Bronchial epithelial cell (primary cell): ENCODE data around the gene MAN1B1. TPM values are rescaled to one million over a fixed set of nuclear protein-coding genes. Genes with fewer than 3 reads are reported as not detected.

ENCODE experiments used
- DNase-seq: peaks from one replicate; pipeline ENCODE4 v3.0.0-alpha.2; 2010; ENCODE audit warnings: low read depth
- FAIRE-seq: peaks from 2 replicates; lab custom pipeline; 2011; peaks lifted over from hg19 to GRCh38; lab: Jason Lieb, UNC
- H3K27me3 ChIP-seq: 2 replicates; pipeline ENCODE4 v1.5.1; 2011; ENCODE audit warnings: low read length; ENCODE audit not compliant: control insufficient read depth, insufficient read depth
- H3K36me3 ChIP-seq: 2 replicates; pipeline ENCODE4 v1.5.1; 2011; ENCODE audit warnings: low read length; ENCODE audit not compliant: control insufficient read depth, insufficient read depth
- H3K4me3 ChIP-seq: 2 replicates; pipeline ENCODE4 v1.5.1; 2011; ENCODE audit warnings: mild to moderate bottlenecking, low read depth, low read length, control low read depth
- total RNA-seq: library from RNA; depleted of rRNA; stranded (reverse); fragments of >200 nt; gene quantifications from 2 replicates; pipeline ENCODE4 v1.2.1, GENCODE V29; 2014
- TF ChIP-seq, protein P1 (sequence below): IDR thresholded peaks from 2 replicates; pipeline ENCODE4 v1.5.1; 2011; ENCODE audit warnings: mild to moderate bottlenecking, moderate library complexity, low read length, control low read depth, inconsistent platforms; ENCODE audit not compliant: insufficient read depth, severe bottlenecking

The MAN1B1 gene
- total RNA-seq, 1 donor from 2014 or later: 65.3 TPM

DNA sequence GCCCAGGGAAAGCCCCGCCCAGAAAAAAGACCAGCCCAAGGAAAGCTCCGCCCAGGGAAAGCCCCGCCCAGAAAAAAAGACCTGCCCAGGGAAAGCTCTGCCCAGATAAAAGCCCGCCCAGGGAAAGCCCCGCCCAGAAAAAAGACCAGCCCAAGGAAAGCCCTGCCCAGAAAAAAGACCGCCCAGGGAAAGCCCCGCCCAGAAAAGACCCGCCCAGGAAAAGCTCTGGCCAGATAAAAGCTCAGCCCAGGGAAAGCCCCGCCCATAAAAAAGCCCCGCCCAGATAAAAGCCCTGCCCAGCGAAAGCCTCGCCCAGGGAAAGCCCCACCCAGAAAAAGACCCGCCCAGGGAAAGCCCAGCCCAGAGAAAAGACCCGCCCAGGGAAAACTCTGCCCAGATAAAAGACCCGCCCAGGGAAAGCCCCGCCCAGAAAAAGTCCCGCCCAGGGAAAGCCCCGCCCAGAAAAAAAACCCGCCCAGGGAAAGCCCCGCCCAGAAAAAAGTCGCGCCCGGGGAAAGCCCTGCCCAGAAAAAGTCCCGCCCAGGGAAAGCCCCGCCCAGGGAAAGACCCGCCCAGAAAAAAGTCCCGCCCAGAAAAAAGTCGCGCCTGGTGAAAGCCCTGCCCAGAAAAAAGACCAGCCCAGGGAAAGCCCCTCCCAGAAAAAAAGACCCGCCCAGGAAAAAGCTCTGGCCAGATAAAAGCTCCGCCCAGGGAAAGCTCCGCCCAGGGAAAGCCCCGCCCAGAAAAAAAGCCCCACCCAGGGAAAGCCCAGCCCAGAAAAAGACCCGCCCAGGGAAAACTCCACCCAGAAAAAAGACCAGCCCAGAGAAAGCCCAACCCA, 64.1 kb downstream of the MAN1B1 start:
- TF ChIP-seq, protein P1, sequence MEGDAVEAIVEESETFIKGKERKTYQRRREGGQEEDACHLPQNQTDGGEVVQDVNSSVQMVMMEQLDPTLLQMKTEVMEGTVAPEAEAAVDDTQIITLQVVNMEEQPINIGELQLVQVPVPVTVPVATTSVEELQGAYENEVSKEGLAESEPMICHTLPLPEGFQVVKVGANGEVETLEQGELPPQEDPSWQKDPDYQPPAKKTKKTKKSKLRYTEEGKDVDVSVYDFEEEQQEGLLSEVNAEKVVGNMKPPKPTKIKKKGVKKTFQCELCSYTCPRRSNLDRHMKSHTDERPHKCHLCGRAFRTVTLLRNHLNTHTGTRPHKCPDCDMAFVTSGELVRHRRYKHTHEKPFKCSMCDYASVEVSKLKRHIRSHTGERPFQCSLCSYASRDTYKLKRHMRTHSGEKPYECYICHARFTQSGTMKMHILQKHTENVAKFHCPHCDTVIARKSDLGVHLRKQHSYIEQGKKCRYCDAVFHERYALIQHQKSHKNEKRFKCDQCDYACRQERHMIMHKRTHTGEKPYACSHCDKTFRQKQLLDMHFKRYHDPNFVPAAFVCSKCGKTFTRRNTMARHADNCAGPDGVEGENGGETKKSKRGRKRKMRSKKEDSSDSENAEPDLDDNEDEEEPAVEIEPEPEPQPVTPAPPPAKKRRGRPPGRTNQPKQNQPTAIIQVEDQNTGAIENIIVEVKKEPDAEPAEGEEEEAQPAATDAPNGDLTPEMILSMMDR: no peak
- no peak for FAIRE-seq

DNA sequence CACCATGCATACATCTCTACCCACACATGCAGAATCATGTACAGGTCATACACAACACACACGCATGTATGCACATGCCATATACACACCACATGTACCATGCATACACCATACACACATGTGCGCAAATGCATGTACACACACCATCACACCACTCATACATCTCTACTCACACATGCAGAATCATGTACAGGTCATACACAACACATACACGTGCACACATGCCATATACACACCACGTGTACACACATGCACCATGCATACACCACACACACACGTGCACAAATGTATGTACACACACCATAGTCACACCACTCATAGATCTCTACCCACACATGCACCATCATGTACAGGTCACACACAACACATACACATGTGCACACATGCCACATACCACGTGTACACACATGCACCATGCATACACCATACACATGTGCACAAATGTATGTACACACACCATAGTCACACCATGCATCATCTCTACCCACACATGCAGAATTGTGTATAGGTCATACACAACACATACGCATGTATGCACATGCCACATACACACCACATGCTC, 66.1 kb downstream of the MAN1B1 start:
- H3K4me3 ChIP-seq: no peak overlapping the region
- FAIRE-seq (peak; percentile 97), DNase-seq (no peak)
- H3K27me3 ChIP-seq: peaks cover 5% of the 10 kb centered on the region
- H3K36me3 ChIP-seq: no peaks in the 10 kb centered on the region
- TF ChIP-seq, protein P1: no peak

More for the DNA sequence above, 64.1 kb downstream of the MAN1B1 start:
- H3K36me3 ChIP-seq: no peaks in the 10 kb centered on the region
- no peak for DNase-seq
- H3K27me3 ChIP-seq: peaks cover 2% of the 10 kb centered on the region
- no peak overlapping the region for H3K4me3 ChIP-seq

DNA sequence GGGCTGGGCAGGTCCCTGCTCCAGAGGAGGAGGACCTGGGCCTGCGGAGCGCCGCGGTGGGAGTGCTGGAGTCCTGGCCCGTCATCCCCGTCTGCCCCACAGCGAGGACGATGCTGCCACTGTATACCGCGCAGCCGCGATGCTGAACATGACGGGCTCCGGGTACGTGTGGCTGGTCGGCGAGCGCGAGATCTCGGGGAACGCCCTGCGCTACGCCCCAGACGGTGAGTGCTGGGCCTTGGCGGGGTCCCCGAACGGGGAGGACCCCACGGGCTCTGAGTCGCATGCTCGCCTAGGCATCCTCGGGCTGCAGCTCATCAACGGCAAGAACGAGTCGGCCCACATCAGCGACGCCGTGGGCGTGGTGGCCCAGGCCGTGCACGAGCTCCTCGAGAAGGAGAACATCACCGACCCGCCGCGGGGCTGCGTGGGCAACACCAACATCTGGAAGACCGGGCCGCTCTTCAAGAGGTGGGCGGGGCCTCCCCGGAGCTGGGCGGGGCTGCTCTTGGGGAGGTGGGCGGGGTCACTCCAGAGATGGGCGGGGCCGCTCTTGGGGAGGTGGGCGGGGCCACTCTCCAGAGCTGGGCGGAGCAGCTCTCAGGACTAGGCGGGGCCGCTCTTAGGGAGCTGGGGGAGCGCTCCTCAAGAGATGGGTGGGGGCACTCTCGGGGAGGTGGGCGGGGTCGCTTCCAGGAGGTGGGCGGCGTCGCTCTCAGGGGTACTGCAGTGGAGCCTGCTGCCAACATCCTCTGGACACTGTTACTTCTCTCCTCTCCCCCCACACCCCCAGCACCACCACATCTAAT, 70.0 kb downstream of the MAN1B1 start:
- Histone ChIP-seq H3K36me3 (no peaks in the 10 kb centered on the region), H3K27me3 (peaks cover 13% of the 10 kb centered on the region), H3K4me3 (peak overlapping the region; percentile 11)
- TF ChIP-seq, protein P1: no peak
- FAIRE-seq (no peak), DNase-seq (no peak)

DNA sequence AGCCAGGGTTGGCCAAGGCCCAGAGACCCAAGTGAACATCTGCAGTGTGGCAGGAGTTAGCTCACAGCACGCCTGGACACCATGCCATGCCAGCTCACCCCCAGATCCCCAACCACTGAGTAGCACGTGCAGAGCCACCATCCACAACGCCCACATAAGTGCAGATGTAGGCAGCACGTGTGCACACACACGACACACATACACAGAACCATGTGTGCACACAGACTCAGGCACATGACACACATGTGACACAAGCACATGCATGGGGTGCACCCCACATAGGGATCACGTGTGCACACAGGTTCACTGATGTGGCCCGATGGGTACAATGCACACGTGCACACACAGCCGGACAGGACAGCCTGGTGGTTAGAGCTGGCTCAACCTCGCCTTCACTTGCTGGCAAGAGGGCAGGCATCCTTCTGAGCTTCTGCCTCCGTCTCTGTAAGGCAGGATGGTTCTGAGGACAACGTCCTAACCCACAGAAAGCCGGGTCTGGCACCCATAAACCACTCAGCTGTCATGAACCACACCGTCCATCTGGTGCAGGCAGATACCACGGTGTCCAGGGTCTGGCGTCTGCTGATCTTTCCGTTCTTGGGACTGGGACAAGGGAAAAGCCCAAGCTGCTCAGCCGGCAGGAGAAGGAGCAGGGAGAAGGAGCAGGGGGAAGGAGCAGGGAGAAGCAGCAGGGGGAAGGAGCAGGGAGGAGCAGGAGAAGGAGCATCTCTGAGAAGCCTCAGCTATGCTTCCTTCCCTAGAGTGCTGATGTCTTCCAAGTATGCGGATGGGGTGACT, 71.0 kb downstream of the MAN1B1 start:
- Histone ChIP-seq H3K27me3 (peaks cover 13% of the 10 kb centered on the region), H3K4me3 (no peak overlapping the region), H3K36me3 (no peaks in the 10 kb centered on the region)
- TF ChIP-seq, protein P1: no peak
- no peak for DNase-seq
- no peak for FAIRE-seq

DNA sequence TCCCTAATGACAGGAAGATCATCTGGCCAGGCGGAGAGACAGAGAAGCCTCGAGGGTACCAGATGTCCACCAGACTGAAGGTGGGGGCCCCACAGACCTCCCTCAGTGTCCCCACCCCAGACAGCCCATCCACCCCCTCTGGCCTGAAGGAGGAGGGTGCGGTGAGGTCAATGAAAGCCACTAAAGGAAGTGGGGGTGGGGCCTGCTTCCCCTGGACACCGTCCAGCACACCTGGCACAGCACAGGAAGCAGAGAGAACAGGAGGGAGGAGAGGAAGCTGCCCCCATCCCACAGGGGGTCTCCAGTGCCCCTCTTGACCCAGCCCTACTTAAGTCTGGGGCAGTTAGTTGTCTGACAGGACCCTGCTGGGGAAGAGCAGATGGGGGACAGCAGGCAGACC, 71.8 kb downstream of the MAN1B1 start:
- H3K36me3 ChIP-seq: no peaks in the 10 kb centered on the region
- DNase-seq (no peak), FAIRE-seq (no peak)
- TF ChIP-seq, protein P1: no peak
- peaks cover 13% of the 10 kb centered on the region for H3K27me3 ChIP-seq
- H3K4me3 ChIP-seq: no peak overlapping the region
